Measurements from ENCODE around the gene SLC25A17. TPM values are rescaled to one million over a fixed set of nuclear protein-coding genes. Genes with fewer than 3 reads are reported as not detected.

Gene SLC25A17
- total RNA-seq, 4 donors from 2014 or later, result 5.7 to 17.0 (median 12.2) TPM

DNA sequence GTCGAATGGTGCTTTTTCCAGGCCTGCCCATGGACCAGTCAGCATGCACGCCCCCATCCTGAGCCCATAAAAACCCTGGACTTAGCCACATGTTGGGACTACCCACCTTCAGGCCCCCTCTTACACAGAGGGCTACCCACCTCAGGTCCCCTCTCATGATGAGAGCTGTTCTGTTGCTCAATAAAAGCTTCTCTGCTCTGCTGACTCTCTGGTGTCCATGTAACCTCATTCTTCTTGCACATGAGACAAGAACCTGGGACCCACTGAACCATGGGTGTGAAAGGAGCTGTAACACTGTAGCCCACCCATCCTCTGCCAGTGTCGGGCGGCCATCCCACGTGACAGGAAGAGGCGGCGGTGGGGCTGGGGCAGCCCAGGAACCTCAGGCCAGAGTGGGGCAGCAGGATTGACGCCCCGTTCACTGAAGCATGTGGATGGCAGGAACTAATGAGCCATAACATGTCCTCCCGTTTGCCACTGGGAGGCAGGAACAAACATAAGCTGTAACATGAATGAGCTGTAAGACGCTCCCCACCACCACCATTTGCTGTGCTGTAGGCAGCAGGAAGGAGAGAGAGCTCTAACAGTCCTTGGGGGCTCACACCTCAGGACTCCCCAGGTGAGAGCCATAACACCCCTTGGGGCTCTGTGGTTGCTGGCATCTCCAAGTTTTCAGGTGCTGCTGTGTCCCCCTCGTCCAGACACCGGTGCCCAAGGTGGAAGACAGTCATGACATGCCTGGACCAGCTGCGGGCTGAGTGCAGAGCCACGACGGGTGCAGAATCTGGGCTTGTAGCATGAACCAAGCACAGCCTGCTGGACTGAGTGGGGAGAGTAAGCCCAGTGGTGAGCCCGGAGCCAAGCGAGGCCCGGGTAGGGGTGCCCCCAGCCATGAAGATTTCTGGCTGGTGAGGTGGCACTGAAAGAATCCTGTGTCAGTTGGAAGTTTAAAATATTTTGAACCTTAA is 70.5 kb downstream of the SLC25A17 start:
- ATAC-seq, result no peak
- 95 to 100% methylated on average over 4 to 10 of the region's 19 CpGs for WGBS, 2 donors (ENCODE audit: low coverage in 1 of 2)
- H3K9me3 ChIP-seq, result no peaks in the 10 kb centered on the region

DNA sequence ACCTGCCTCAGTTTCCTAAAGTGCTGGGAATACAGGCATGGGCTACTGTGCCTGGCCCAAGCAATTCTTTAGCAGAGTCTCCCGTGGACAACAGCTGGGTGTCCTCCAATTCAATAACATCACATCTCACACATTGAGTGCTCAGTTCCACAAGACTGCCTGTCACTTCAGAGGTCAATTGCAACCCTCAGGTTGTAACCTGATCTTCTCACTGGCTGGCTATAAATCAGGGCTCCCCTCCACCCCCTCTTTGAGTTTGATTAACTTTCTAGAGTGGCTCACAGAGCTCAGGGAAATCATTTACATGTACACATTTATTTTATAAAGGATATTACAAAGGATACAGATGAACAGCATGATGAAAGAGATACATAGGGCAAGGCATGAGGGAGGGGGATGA is 71.8 kb downstream of the SLC25A17 start:
- H3K4me3 ChIP-seq, result no peak overlapping the region
- H3K36me3 ChIP-seq, result no peaks in the 10 kb centered on the region
- ATAC-seq, result no peak
- no peaks in the 10 kb centered on the region for H3K27me3 ChIP-seq
- peaks cover 0 to 19% (median 0%) of the 10 kb centered on the region in 3 donors for H3K4me1 ChIP-seq
- H3K9me3 ChIP-seq, result no peaks in the 10 kb centered on the region
- TF ChIP-seq, protein P1, sequence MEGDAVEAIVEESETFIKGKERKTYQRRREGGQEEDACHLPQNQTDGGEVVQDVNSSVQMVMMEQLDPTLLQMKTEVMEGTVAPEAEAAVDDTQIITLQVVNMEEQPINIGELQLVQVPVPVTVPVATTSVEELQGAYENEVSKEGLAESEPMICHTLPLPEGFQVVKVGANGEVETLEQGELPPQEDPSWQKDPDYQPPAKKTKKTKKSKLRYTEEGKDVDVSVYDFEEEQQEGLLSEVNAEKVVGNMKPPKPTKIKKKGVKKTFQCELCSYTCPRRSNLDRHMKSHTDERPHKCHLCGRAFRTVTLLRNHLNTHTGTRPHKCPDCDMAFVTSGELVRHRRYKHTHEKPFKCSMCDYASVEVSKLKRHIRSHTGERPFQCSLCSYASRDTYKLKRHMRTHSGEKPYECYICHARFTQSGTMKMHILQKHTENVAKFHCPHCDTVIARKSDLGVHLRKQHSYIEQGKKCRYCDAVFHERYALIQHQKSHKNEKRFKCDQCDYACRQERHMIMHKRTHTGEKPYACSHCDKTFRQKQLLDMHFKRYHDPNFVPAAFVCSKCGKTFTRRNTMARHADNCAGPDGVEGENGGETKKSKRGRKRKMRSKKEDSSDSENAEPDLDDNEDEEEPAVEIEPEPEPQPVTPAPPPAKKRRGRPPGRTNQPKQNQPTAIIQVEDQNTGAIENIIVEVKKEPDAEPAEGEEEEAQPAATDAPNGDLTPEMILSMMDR (IDR thresholded peaks at IDR 0.05), result no peak
- TF ChIP-seq POLR2A (IDR thresholded peaks at IDR 0.05) (no peak), EP300 (IDR thresholded peaks at IDR 0.05) (no peak), POLR2AphosphoS5 (IDR thresholded peaks at IDR 0.05) (no peak)
- no CpG with 5 or more reads among the region's 1 CpG for WGBS, 2 donors (ENCODE audit: low coverage in 1 of 2)
- no peak overlapping the region for H3K27ac ChIP-seq

More for the DNA sequence above, 70.5 kb downstream of the SLC25A17 start:
- H3K4me1 ChIP-seq, result peaks cover 0 to 19% (median 0%) of the 10 kb centered on the region in 3 donors
- H3K36me3 ChIP-seq, result no peaks in the 10 kb centered on the region
- no peak overlapping the region for H3K4me3 ChIP-seq
- TF ChIP-seq EP300 (IDR thresholded peaks at IDR 0.05) (no peak), POLR2A (IDR thresholded peaks at IDR 0.05) (no peak), POLR2AphosphoS5 (IDR thresholded peaks at IDR 0.05) (no peak)
- TF ChIP-seq, protein P1 (IDR thresholded peaks at IDR 0.05), result no peak
- no peak overlapping the region for H3K27ac ChIP-seq
- H3K27me3 ChIP-seq, result no peaks in the 10 kb centered on the region

DNA sequence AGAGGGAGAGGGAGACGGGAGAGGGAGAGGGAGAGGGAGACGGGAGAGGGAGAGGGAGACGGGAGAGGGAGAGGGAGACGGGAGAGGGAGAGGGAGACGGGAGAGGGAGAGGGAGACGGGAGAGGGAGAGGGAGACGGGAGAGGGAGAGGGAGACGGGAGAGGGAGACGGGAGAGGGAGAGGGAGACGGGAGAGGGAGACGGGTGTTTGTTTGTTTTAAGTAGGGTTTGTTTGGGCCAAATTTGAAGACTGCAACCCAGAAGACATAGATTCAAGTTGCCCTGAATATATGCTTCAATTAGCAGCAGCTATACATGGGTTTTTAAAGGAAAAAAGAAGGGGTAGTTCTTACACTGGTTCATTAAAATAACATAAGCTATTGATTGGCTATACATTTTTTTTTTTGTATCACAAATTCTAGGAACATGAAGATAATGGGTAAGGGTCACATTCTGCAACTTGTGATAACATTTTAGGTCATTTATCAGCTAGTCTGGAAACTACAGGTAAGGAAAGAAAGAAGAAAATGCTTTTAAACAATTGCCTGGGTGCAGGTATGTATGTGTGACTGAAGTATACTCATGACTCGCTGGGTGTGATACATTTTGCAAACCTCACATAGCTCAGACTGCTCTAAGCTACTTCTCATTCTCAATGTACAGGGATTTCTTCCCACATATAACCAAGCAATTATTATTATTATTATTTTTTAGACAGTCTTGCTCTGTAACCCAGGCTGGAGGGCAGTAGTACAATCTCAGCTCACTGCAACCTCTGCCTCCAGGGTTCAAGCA is 72.5 kb downstream of the SLC25A17 start:
- no peak for TF ChIP-seq EP300 (IDR thresholded peaks at IDR 0.05)
- TF ChIP-seq, protein P1 (IDR thresholded peaks at IDR 0.05), result no peak
- TF ChIP-seq POLR2A (IDR thresholded peaks at IDR 0.05), result no peak
- no peak for TF ChIP-seq POLR2AphosphoS5 (IDR thresholded peaks at IDR 0.05)
- Histone ChIP-seq H3K27me3 (no peaks in the 10 kb centered on the region), H3K9me3 (no peaks in the 10 kb centered on the region), H3K36me3 (no peaks in the 10 kb centered on the region), H3K4me3 (no peak overlapping the region), H3K27ac (no peak overlapping the region), H3K4me1 (peaks cover 0 to 16% (median 0%) of the 10 kb centered on the region in 3 donors)
- ATAC-seq, result no peak
- 45 to 67% methylated on average over 2 to 4 of the region's 12 CpGs for WGBS, 2 donors (ENCODE audit: low coverage in 1 of 2)

DNA sequence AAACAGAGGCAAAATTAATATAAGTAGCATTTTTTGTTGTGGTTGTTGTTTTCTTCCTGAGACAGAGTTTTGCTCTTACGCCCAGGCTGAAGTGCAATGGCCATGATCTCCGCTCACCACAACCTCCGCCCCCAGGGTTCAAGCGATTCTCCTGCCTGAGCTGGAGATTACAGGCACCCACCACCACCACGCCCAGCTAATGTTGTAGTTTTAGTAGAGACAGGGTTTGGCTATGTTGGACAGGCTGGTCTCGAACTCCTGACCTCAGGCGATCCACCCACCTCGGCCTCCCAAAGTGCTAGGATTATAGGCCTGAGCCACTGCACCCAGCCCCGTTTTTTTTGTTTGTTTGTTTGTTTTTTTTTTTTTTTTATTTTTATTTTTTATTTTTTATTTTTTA is 75.4 kb downstream of the SLC25A17 start:
- Histone ChIP-seq H3K27me3 (no peaks in the 10 kb centered on the region), H3K9me3 (no peaks in the 10 kb centered on the region), H3K36me3 (no peaks in the 10 kb centered on the region), H3K4me3 (no peak overlapping the region), H3K4me1 (peaks cover 0 to 5% (median 0%) of the 10 kb centered on the region in 3 donors), H3K27ac (no peak overlapping the region)
- WGBS, 2 donors (ENCODE audit: low coverage in 1 of 2), result 63 to 93% methylated on average over 4 to 9 of the region's 9 CpGs
- TF ChIP-seq, protein P1 (IDR thresholded peaks at IDR 0.05), result no peak
- TF ChIP-seq POLR2A (IDR thresholded peaks at IDR 0.05), result no peak
- no peak for TF ChIP-seq POLR2AphosphoS5 (IDR thresholded peaks at IDR 0.05)
- TF ChIP-seq EP300 (IDR thresholded peaks at IDR 0.05), result no peak
- no peak for ATAC-seq
